Measurements from ENCODE around the gene LIF.

Gene LIF

GRCh38 chr22:30252411-30253204 is 6.0 kb upstream of the LIF start:
- ATAC-seq, result no peak

GRCh38 chr22:30251711-30252110 is 5.2 kb upstream of the LIF start:
- no peak; the same call in 2 of the 3 replicates for ATAC-seq
- TF ChIP-seq SNAI2 (CRISPR knock-in tag; IDR thresholded peaks at IDR 0.05), result no peak
- TF ChIP-seq BACH2 (CRISPR knock-in tag; IDR thresholded peaks at IDR 0.05; ENCODE audit: borderline replicate concordance), result no peak
- no peak for TF ChIP-seq ARNTL (CRISPR knock-in tag; IDR thresholded peaks at IDR 0.05; ENCODE audit: borderline replicate concordance, low read depth)

More at GRCh38 chr22:30252411-30253204, 6.0 kb upstream of the LIF start:
- no peak for TF ChIP-seq CSDC2 (CRISPR knock-in tag; IDR thresholded peaks at IDR 0.05)
- no peak for TF ChIP-seq GLIS3 (CRISPR knock-in tag; IDR thresholded peaks at IDR 0.05)
- no peak for TF ChIP-seq ZNF565 (CRISPR knock-in tag; conservative IDR thresholded peaks at IDR 0.05; ENCODE audit: low read depth)
- no peak for TF ChIP-seq POU6F1 (CRISPR knock-in tag; IDR thresholded peaks at IDR 0.05; ENCODE audit: borderline replicate concordance, low read depth)
- no peak for TF ChIP-seq ZC3H10 (CRISPR knock-in tag; IDR thresholded peaks at IDR 0.05)
- TF ChIP-seq ISL1 (CRISPR knock-in tag; IDR thresholded peaks at IDR 0.05), result no peak
- no peak for TF ChIP-seq CSRNP3 (CRISPR knock-in tag; IDR thresholded peaks at IDR 0.05)
- no peak for TF ChIP-seq ARNTL (CRISPR knock-in tag; IDR thresholded peaks at IDR 0.05; ENCODE audit: borderline replicate concordance, low read depth)
- TF ChIP-seq BACH2 (CRISPR knock-in tag; IDR thresholded peaks at IDR 0.05; ENCODE audit: borderline replicate concordance), result no peak
- TF ChIP-seq CREB5 (CRISPR knock-in tag; IDR thresholded peaks at IDR 0.05; ENCODE audit: low read depth), result no peak
- TF ChIP-seq TOX (CRISPR knock-in tag; IDR thresholded peaks at IDR 0.05; ENCODE audit: borderline replicate concordance), result no peak
- TF ChIP-seq RARB (CRISPR knock-in tag; IDR thresholded peaks at IDR 0.05), result no peak
- TF ChIP-seq ZFP30 (CRISPR knock-in tag; IDR thresholded peaks at IDR 0.05), result no peak
- TF ChIP-seq ZNF8 (CRISPR knock-in tag; IDR thresholded peaks at IDR 0.05), result no peak
- TF ChIP-seq TCF4 (CRISPR knock-in tag; IDR thresholded peaks at IDR 0.05; ENCODE audit: borderline replicate concordance), result no peak
- no peak for TF ChIP-seq OSR1 (CRISPR knock-in tag; IDR thresholded peaks at IDR 0.05)
- no peak for TF ChIP-seq TSHZ2 (CRISPR knock-in tag; IDR thresholded peaks at IDR 0.05)

GRCh38 chr22:30250661-30251267 is 4.2 kb upstream of the LIF start:
- ATAC-seq, result peak; percentile 64
- no peak for TF ChIP-seq GLIS3 (CRISPR knock-in tag; IDR thresholded peaks at IDR 0.05)
- 0 out of 2 replicates have a peak, but pooled peaks have one; percentile 31 for TF ChIP-seq OSR1 (CRISPR knock-in tag; IDR thresholded peaks at IDR 0.05)
- no peak for TF ChIP-seq POU6F1 (CRISPR knock-in tag; IDR thresholded peaks at IDR 0.05; ENCODE audit: borderline replicate concordance, low read depth)
- no peak for TF ChIP-seq ZNF565 (CRISPR knock-in tag; conservative IDR thresholded peaks at IDR 0.05; ENCODE audit: low read depth)

Measured in SK-N-SH treated with all-trans-retinoic acid at 6 μM for 48 hours (cell line).